Spleen (tissue), 11 donors: ENCODE results near the gene CD19. TPM values are rescaled to one million over a fixed set of nuclear protein-coding genes. Genes with fewer than 3 reads are reported as not detected.

Experiments
- DNase-seq: peaks from one replicate; pipeline ENCODE4 v3.0.0-alpha.2; 2020
- H3K27ac ChIP-seq, 8 donors: fragments of 200-600 bp; sonication (generic) in 7 of 8; 1 replicate in 4 of 8; 2 replicates in 4 of 8; pipeline versions ENCODE4 v1.5.0 to v1.8.0; 2016 to 2021; ENCODE audit warnings: inconsistent platforms in 4 of 8, mild to moderate bottlenecking in 4 of 8, moderate library complexity in 1 of 8
- H3K27me3 ChIP-seq, 7 donors: fragments of 200-600 bp; sonication (generic) in 6 of 7; replicated peaks in 1 of 7; 1 replicate in 4 of 7; 2 replicates in 3 of 7; pipeline versions ENCODE4 v1.5.0 to v1.8.0; 2016 to 2021; ENCODE audit warnings: inconsistent platforms in 3 of 7, mild to moderate bottlenecking in 1 of 7
- H3K36me3 ChIP-seq, 6 donors: fragments of 200-600 bp; sonication (generic) in 5 of 6; 1 replicate in 4 of 6; 2 replicates in 2 of 6; pipeline versions ENCODE4 v1.5.0 to v1.8.0; 2016 to 2021; ENCODE audit warnings: inconsistent platforms in 2 of 6
- H3K4me1 ChIP-seq, 6 donors: fragments of 200-600 bp; sonication (generic) in 5 of 6; 1 replicate in 3 of 6; 2 replicates in 3 of 6; pipeline versions ENCODE4 v1.5.0 to v1.8.0; 2016 to 2021; ENCODE audit warnings: inconsistent platforms in 3 of 6
- H3K4me3 ChIP-seq, 8 donors: fragments of 200-600 bp; sonication (generic) in 7 of 8; 1 replicate in 4 of 8; 2 replicates in 4 of 8; pipeline versions ENCODE4 v1.5.0 to v1.8.0; 2016 to 2021; ENCODE audit warnings: inconsistent platforms in 4 of 8, mild to moderate bottlenecking in 4 of 8, moderate library complexity in 2 of 8
- H3K9me3 ChIP-seq, 8 donors: fragments of 200-600 bp; sonication (generic) in 7 of 8; 1 replicate in 4 of 8; 2 replicates in 4 of 8; pipeline versions ENCODE4 v1.5.0 to v1.8.0; 2016 to 2021; ENCODE audit warnings: inconsistent platforms in 4 of 8
- CTCF ChIP-seq, 11 experiments: fragments of 200-600 bp in 7 of 11; fragments of 450-650 bp in 4 of 11; sonication (generic) in 4 of 11; IDR thresholded peaks in 8 of 11; conservative IDR thresholded peaks in 3 of 11; 1 replicate in 7 of 11; 2 replicates in 4 of 11; pipeline versions ENCODE4 v1.4.0 to v1.8.0; 2016 to 2021; ENCODE audit warnings: antibody characterized with exemption in 11 of 11, inconsistent platforms in 4 of 11, mild to moderate bottlenecking in 1 of 11
- POLR2A ChIP-seq, 3 donors: fragments of 450-650 bp; IDR thresholded peaks; one replicate each; pipeline ENCODE4 v1.5.1; 2017; ENCODE audit warnings: antibody characterized with exemption in 3 of 3, mild to moderate bottlenecking in 1 of 3
- POLR2AphosphoS5 ChIP-seq, 3 donors: sonication (generic); formaldehyde crosslinking; IDR thresholded peaks; one replicate each; pipeline ENCODE4 v1.5.1; 2017; ENCODE audit warnings: antibody characterized with exemption in 3 of 3
- WGBS, 5 donors: extraction: QIAGEN DNeasy Blood & Tissue Kit in 3 of 5; methylation state at CpG; one replicate each; pipeline versions ENCODE4 v1.1.5 to v1.1.7; 2013 to 2018; 5-methylcytosine and 5-hydroxymethylcytosine counted together
- intact Hi-C: fragments of 100-400 bp; cut with DNase I; formaldehyde crosslinking; loops from one replicate; pipeline ENCODE4 v1.15.0; 2023; ENCODE audit warnings: low total_unique reads
- polyA plus RNA-seq, 3 donors: library from polyadenylated mRNA; stranded (reverse); fragments of 200-250 nt; gene quantifications; one replicate each; pipeline ENCODE4 v1.2.1, GENCODE V29; 2013
- total RNA-seq, 7 donors: library from RNA; depleted of rRNA in 3 of 7; stranded (reverse); fragments of >200 nt in 3 of 7; fragmentation: NEBNext Ultra II Directional in 4 of 7; extraction: Animal tissue kit (Norgen Biotek cat#: 25700) in 4 of 7; gene quantifications; one replicate each; pipeline versions ENCODE4 v1.1.0 to v1.2.1, GENCODE V29; 2016 to 2021
- donor health status: healthy with polysubstance abuse.
- donor health status: DM: no; HTN: no; CAD: no; lungs with moderate emphysema.
- donor health status: DM: no; HTN: no; CAD: no.
- donor health status: Bipolar disorder and iron deficiency.
- donor health status: healthy.
- donor health status: DM: no; HTN: no; CAD: no.
- donor health status: DM: yes; HTN: yes; CAD: no.

CD19 gene
- total and polyA plus RNA-seq, 10 donors: 77.0 to 312 (median 109) TPM

- Histone ChIP-seq H3K36me3 (peaks cover 7 to 100% (median 74%) of the 10 kb centered on the region in 6 donors), H3K27me3 (no peaks in the 10 kb centered on the region), H3K9me3 (peaks cover 0 to 21% (median 15%) of the 10 kb centered on the region in 8 donors), H3K4me3 (peak overlapping the region in 3 of 8 donors; percentile 41 to 75 (median 60)), H3K27ac (peak overlapping the region; percentile 34 to 90 (median 78)), H3K4me1 (peaks cover 10 to 62% (median 22%) of the 10 kb centered on the region in 6 donors)
- WGBS, 5 donors: 56 to 79% (median 71%) methylated on average over 12 of the region's 12 CpGs
- intact Hi-C loops: no loop called here
- no peak for TF ChIP-seq POLR2AphosphoS5 (IDR thresholded peaks at IDR 0.05)
- TF ChIP-seq POLR2A (IDR thresholded peaks at IDR 0.05): no peak
- no peak for DNase-seq
Measured at GRCh38 chr16:28984091-28984490, 52.3 kb downstream of the CD19 start.

GRCh38 chr16:28984619-28985135 is 52.9 kb downstream of the CD19 start, which contains the start of gene LAT:
Gene LAT, plus strand, starts transcription at chr16:28985052. Its CDS starts 366 bp downstream, at chr16:28985418.
- peak within 1 kb of the TSS; percentile 34 to 90 (median 78) for H3K27ac ChIP-seq

DNA sequence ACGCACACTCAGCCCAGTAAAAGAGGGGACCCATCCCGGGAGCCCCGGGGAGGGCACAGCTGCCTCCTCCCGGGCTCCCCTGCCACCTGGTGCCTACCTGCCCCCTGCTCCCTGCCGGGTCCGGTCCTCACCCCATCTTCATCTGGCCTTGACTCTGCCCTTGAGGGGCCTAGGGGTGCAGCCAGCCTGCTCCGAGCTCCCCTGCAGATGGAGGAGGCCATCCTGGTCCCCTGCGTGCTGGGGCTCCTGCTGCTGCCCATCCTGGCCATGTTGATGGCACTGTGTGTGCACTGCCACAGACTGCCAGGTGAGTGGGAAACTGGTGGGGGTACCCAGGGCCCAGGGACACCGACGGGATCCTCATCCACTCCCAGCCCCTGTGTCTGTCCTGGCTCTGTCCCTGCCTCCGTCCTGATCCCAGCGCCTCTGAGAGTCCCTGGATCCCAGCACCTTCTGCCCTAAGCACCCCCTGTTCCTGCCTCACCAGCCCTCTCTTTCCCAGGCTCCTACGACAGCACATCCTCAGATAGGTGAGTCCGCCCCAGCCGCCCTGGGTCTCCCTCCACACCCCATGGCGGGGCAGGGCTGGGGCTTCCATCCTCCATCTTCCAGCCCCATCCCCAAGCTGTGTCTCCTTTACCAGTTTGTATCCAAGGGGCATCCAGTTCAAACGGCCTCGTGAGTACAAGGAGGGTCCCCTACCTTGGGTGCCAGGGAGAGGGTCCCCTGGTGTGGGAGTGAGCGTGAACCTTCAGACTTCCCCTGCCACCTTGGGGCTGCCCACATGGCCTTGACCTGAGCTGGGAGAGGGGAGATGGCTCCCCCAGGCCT is 53.7 kb downstream of the CD19 start:
- Histone ChIP-seq H3K4me3 (peak overlapping the region; percentile 31 to 75 (median 44)), H3K27ac (peak overlapping the region; percentile 34 to 90 (median 78)), H3K27me3 (no peaks in the 10 kb centered on the region), H3K4me1 (peaks cover 10 to 74% (median 25%) of the 10 kb centered on the region in 6 donors), H3K36me3 (peaks cover 7 to 100% (median 75%) of the 10 kb centered on the region in 6 donors), H3K9me3 (peaks cover 0 to 21% (median 15%) of the 10 kb centered on the region in 8 donors)
- peak; percentile 80 for DNase-seq
- intact Hi-C loops: no loop called here
- WGBS, 5 donors: 46 to 68% (median 52%) methylated on average over 13 to 19 of the region's 19 CpGs
- TF ChIP-seq CTCF (IDR thresholded peaks at IDR 0.05 in 8 of 11, conservative IDR thresholded peaks at IDR 0.05 in 3 of 11): no peak
- TF ChIP-seq POLR2A (IDR thresholded peaks at IDR 0.05): no peak
- TF ChIP-seq POLR2AphosphoS5 (IDR thresholded peaks at IDR 0.05): no peak

More at GRCh38 chr16:28984619-28985135, 52.9 kb downstream of the CD19 start, which contains the start of gene LAT:
- H3K9me3 ChIP-seq: peaks cover 0 to 21% (median 15%) of the 10 kb centered on the region in 8 donors
- DNase-seq: peak; percentile 94
- H3K36me3 ChIP-seq: peaks cover 7 to 100% (median 74%) of the 10 kb centered on the region in 6 donors
- no peak for TF ChIP-seq POLR2A (IDR thresholded peaks at IDR 0.05)
- TF ChIP-seq POLR2AphosphoS5 (IDR thresholded peaks at IDR 0.05): peak; percentile 12 to 76 (median 61)
- no peak for TF ChIP-seq CTCF (IDR thresholded peaks at IDR 0.05 in 8 of 11, conservative IDR thresholded peaks at IDR 0.05 in 3 of 11)
- intact Hi-C loops: no loop called here
- H3K27me3 ChIP-seq: no peaks in the 10 kb centered on the region
- peaks cover 10 to 67% (median 24%) of the 10 kb centered on the region in 6 donors for H3K4me1 ChIP-seq
- WGBS, 5 donors: 6 to 30% (median 16%) methylated on average over 2 to 24 of the region's 24 CpGs
- H3K4me3 ChIP-seq: peak within 1 kb of the TSS; percentile 31 to 75 (median 44)

- Histone ChIP-seq H3K36me3 (peaks cover 7 to 99% (median 69%) of the 10 kb centered on the region in 6 donors), H3K27ac (peak overlapping the region; percentile 26 to 90 (median 78)), H3K4me3 (peak overlapping the region; percentile 31 to 75 (median 44)), H3K9me3 (peaks cover 0 to 21% (median 15%) of the 10 kb centered on the region in 8 donors), H3K4me1 (peaks cover 10 to 75% (median 25%) of the 10 kb centered on the region in 6 donors), H3K27me3 (no peaks in the 10 kb centered on the region)
- no peak for DNase-seq
- WGBS, 5 donors: 73 to 87% (median 79%) methylated on average over 9 of the region's 9 CpGs
- intact Hi-C loops: no loop called here
- TF ChIP-seq POLR2AphosphoS5 (IDR thresholded peaks at IDR 0.05) (no peak), POLR2A (IDR thresholded peaks at IDR 0.05) (no peak), CTCF (IDR thresholded peaks at IDR 0.05 in 8 of 11, conservative IDR thresholded peaks at IDR 0.05 in 3 of 11) (no peak)
Measured at GRCh38 chr16:28986046-28986445, 54.3 kb downstream of the CD19 start.
